ENCODE data around the gene ZNF234. TPM values are rescaled to one million over a fixed set of nuclear protein-coding genes. Genes with fewer than 3 reads are reported as not detected.
"Not testable (repeated sequence)": the region's sequence is repeated elsewhere in the genome, so short reads cannot be mapped to it uniquely, and the experiment has no call there.

The ZNF234 gene
- total and polyA plus RNA-seq, 2 of the 8 experiments (the other 6 are each of a cell fraction or from before 2014, with no cell fraction given): 1.9 to 12.3 TPM

DNA sequence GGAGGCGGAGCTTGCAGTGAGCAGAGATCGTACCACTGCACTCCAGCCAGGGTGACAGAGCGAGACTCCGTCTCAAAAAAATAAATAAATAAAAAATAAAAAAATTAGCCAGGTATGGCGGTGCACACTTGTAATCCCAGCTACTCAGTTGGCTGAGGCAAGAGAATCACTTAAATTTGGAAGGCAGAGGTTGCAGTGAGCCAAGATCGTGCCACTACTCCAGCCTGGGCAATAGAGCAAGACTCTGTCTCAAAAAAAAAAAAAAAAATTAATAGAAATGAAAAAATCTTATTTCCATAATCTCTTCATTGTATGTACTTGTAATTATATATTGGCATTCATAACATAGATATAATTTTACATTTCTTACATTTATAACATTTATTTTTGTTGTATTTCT is 29.3 kb downstream of the ZNF234 start:
- H2BK12ac ChIP-seq (ENCODE audit: low read depth, low read length); H3K27ac ChIP-seq (ENCODE audit: low read depth, low read length); H2BK15ac ChIP-seq (ENCODE audit: low read length); H3K23me2 ChIP-seq (ENCODE audit: low read depth, low read length); H4K5ac ChIP-seq (ENCODE audit: insufficient read length, low read depth, low read length); H4K20me1 ChIP-seq (replicated peaks in 1 of 2; ENCODE audit: control insufficient read depth in 1 of 2, insufficient read depth in 2 of 2, low read length in 2 of 2); H3K4ac ChIP-seq (replicated peaks; ENCODE audit: insufficient read length, low read depth, low read length); DNase-seq (ENCODE audit: low read depth in 1 of 2, low spot score in 2 of 2); FAIRE-seq; H3K4me1 ChIP-seq (replicated peaks in 1 of 4; ENCODE audit: control insufficient read depth in 3 of 4, insufficient read depth in 4 of 4, low read length in 3 of 4); H3K27me3 ChIP-seq (replicated peaks in 1 of 4; ENCODE audit: control insufficient read depth in 3 of 4, extremely low read depth in 1 of 4, insufficient read depth in 3 of 4, low read length in 3 of 4); H2BK120ac ChIP-seq (replicated peaks; ENCODE audit: low read depth, low read length); H2BK5ac ChIP-seq (ENCODE audit: low read depth, low read length); H3K14ac ChIP-seq (ENCODE audit: insufficient read length); H3K18ac ChIP-seq (ENCODE audit: extremely low read depth, low read length); H3K9ac ChIP-seq (replicated peaks in 1 of 4; ENCODE audit: extremely low read depth in 1 of 4, low read depth in 3 of 4, low read length in 3 of 4); H2AFZ ChIP-seq (ENCODE audit: low read length); H3K79me1 ChIP-seq (ENCODE audit: low read depth, low read length); CTCF ChIA-PET (ENCODE audit: partially characterized antibody); H3K56ac ChIP-seq (replicated peaks; ENCODE audit: insufficient read length, low read depth, low read length); H3K4me2 ChIP-seq (ENCODE audit: insufficient read depth in 1 of 2, low read depth in 2 of 2, low read length in 2 of 2); H2AK5ac ChIP-seq (ENCODE audit: low read depth, low read length); H4K8ac ChIP-seq (ENCODE audit: extremely low read depth, insufficient read depth, low read length); H4K91ac ChIP-seq (replicated peaks; ENCODE audit: insufficient read length, low read length); H2BK20ac ChIP-seq (ENCODE audit: low read length); H3K4me3 ChIP-seq (ENCODE audit: extremely low read depth in 1 of 4, insufficient read depth in 2 of 4, low read depth in 3 of 4, low read length in 4 of 4); H3K23ac ChIP-seq (ENCODE audit: insufficient read length): not testable (repeated sequence)
- peaks cover 0 to 20% of the 10 kb centered on the region in 2 experiments; a peak in 2 of 4 replicates for H3K79me2 ChIP-seq (ENCODE audit: control insufficient read depth in 1 of 2, insufficient read depth in 2 of 2, low read length in 2 of 2)
- POLR2A ChIA-PET (ENCODE audit: partially characterized antibody): interaction anchor here (0.6 kb wide), 1 partner anchor 186 kb away, joined by 3 read pairs; no protein-coding TSS in a partner anchor
- peaks cover 11 to 23% of the 10 kb centered on the region in 2 experiments; a peak in 3 of 4 replicates for H3K9me3 ChIP-seq (ENCODE audit: insufficient read depth in 2 of 2, low read depth in 1 of 2, low read length in 1 of 2)
- WGBS, 2 experiments (ENCODE audit: extremely low coverage in 1 of 2, insufficient coverage in 1 of 2, insufficient read length in 1 of 2, insufficient replicate concordance in 2 of 2, low coverage in 1 of 2, low lambda C conversion rate in 2 of 2, missing lambda C conversion rate in 1 of 2): 97% methylated on average over 6 of the region's 6 CpGs; no CpG with 5 or more reads in 1 of the 2 experiments
- H3K36me3 ChIP-seq (ENCODE audit: control insufficient read depth in 2 of 4, insufficient read depth in 4 of 4, low read length in 3 of 4): peaks cover 19 to 74% (median 55%) of the 10 kb centered on the region in 4 experiments
